Left lobe of liver (tissue), 2 donors: ENCODE data around the gene TPH1. TPM values are rescaled to one million over a fixed set of nuclear protein-coding genes. Genes with fewer than 3 reads are reported as not detected.

Experiments used
- ATAC-seq: fragments of 200-7000 bp; cut with Tn5 transposase; one replicate; pipeline ENCODE4 v1.9.1; 2020; ENCODE audit warnings: mild to moderate bottlenecking, moderate library complexity
- DNase-seq: peaks from one replicate; pipeline ENCODE4 v3.0.0-alpha.2; 2020; ENCODE audit warnings: low spot score
- total RNA-seq: library from RNA; stranded (reverse); gene quantifications from one replicate; pipeline ENCODE4 v1.2.1, GENCODE V29; 2021
- donor health status: DM: no; HTN: no; CAD: no; lungs with moderate emphysema.
- donor health status: DM: no; HTN: yes; CAD: no.

TPH1 gene
- 0.05 TPM for total RNA-seq

- DNase-seq, result no peak
Observed at GRCh38 chr11:18046116-18046777, at the start of gene TPH1. TSS of gene TPH1 (minus strand) at chr11:18046269. CDS start at chr11:18040762, 5,507 bp downstream.

GRCh38 chr11:18093959-18094358 lies 47.9 kb upstream of the TPH1 start:
- ATAC-seq, result no peak
- no peak for DNase-seq

More at GRCh38 chr11:18046116-18046777, at the start of gene TPH1:
- ATAC-seq, result peak; percentile 53

- no peak for DNase-seq
- no peak for ATAC-seq
Observed at GRCh38 chr11:18091731-18092130, 45.7 kb upstream of the TPH1 start.

- ATAC-seq (no peak), DNase-seq (no peak)
Observed at GRCh38 chr11:18088966-18089365, 42.9 kb upstream of the TPH1 start.

GRCh38 chr11:18088366-18088765 lies 42.3 kb upstream of the TPH1 start:
- no peak for DNase-seq

GRCh38 chr11:18081551-18081950 lies 35.5 kb upstream of the TPH1 start:
- DNase-seq (no peak), ATAC-seq (no peak)

More at GRCh38 chr11:18088366-18088765, 42.3 kb upstream of the TPH1 start:
- ATAC-seq, result no peak

- ATAC-seq, result no peak
Observed at GRCh38 chr11:18080451-18080850, 34.4 kb upstream of the TPH1 start.

GRCh38 chr11:18078909-18079308 lies 32.8 kb upstream of the TPH1 start:
- ATAC-seq (no peak), DNase-seq (no peak)

More at GRCh38 chr11:18080451-18080850, 34.4 kb upstream of the TPH1 start:
- DNase-seq, result no peak

- DNase-seq (no peak), ATAC-seq (no peak)
Observed at GRCh38 chr11:18075444-18075843, 29.4 kb upstream of the TPH1 start.

GRCh38 chr11:18071098-18071705 lies 25.1 kb upstream of the TPH1 start:
- no peak for ATAC-seq
- DNase-seq, result no peak

- DNase-seq (no peak), ATAC-seq (no peak)
Observed at GRCh38 chr11:18067372-18067771, 21.3 kb upstream of the TPH1 start.

- ATAC-seq (no peak), DNase-seq (no peak)
Observed at GRCh38 chr11:18066626-18067025, 20.6 kb upstream of the TPH1 start.

- ATAC-seq, result no peak
- DNase-seq, result no peak
Observed at GRCh38 chr11:18065572-18065971, 19.5 kb upstream of the TPH1 start.

- DNase-seq (no peak), ATAC-seq (peak; percentile 67)
Observed at GRCh38 chr11:18064450-18065054, 18.5 kb upstream of the TPH1 start.

GRCh38 chr11:18063862-18064434 lies 17.9 kb upstream of the TPH1 start:
- DNase-seq (peak; percentile 70), ATAC-seq (peak; percentile 86)

- DNase-seq (no peak), ATAC-seq (peak; percentile 46)
Observed at GRCh38 chr11:18063125-18063524, 17.1 kb upstream of the TPH1 start.

- DNase-seq, result no peak
- peak; percentile 65 for ATAC-seq
Observed at GRCh38 chr11:18061351-18061750, 15.3 kb upstream of the TPH1 start.

GRCh38 chr11:18056561-18057181 lies 10.6 kb upstream of the TPH1 start:
- no peak for ATAC-seq
- DNase-seq, result no peak

GRCh38 chr11:18054511-18055103 lies 8.5 kb upstream of the TPH1 start:
- DNase-seq (no peak), ATAC-seq (no peak)

- ATAC-seq (no peak), DNase-seq (no peak)
Observed at GRCh38 chr11:18050848-18051247, 4.8 kb upstream of the TPH1 start.

GRCh38 chr11:18036456-18036855 lies 9.6 kb downstream of the TPH1 start:
- ATAC-seq (no peak), DNase-seq (no peak)
